ENCODE measurements around the gene AMN1.

GRCh38 chr12:31736472-31736871 is 7.7 kb upstream of the AMN1 start:
- TF ChIP-seq CTCF (IDR thresholded peaks at IDR 0.05; ENCODE audit: low read length) = no peak
- TF ChIP-seq EZH2phosphoT487 (IDR thresholded peaks at IDR 0.05; ENCODE audit: low read length) = no peak
- no peak for TF ChIP-seq EZH2 (optimal IDR thresholded peaks at IDR 0.05; ENCODE audit: low read depth, low read length)
